ENCODE data around the gene LHX4.

The LHX4 gene

GRCh38 chr1:180256341-180257027 is 26.4 kb downstream of the LHX4 start (continued):
- no peak for TF ChIP-seq TSHZ2 (CRISPR knock-in tag; IDR thresholded peaks at IDR 0.05)

- TF ChIP-seq CREB5 (CRISPR knock-in tag; IDR thresholded peaks at IDR 0.05; ENCODE audit: low read depth) (no peak), ZNF8 (CRISPR knock-in tag; IDR thresholded peaks at IDR 0.05) (no peak), TCF4 (CRISPR knock-in tag; IDR thresholded peaks at IDR 0.05; ENCODE audit: borderline replicate concordance) (no peak), ZFP3 (CRISPR knock-in tag; IDR thresholded peaks at IDR 0.05) (no peak), POU6F1 (CRISPR knock-in tag; IDR thresholded peaks at IDR 0.05; ENCODE audit: borderline replicate concordance, low read depth) (no peak), ISL1 (CRISPR knock-in tag; IDR thresholded peaks at IDR 0.05) (no peak), CSRNP3 (CRISPR knock-in tag; IDR thresholded peaks at IDR 0.05) (no peak), GLIS3 (CRISPR knock-in tag; IDR thresholded peaks at IDR 0.05) (no peak), BACH2 (CRISPR knock-in tag; IDR thresholded peaks at IDR 0.05; ENCODE audit: borderline replicate concordance) (no peak), ZFP30 (CRISPR knock-in tag; IDR thresholded peaks at IDR 0.05) (no peak), ESRRG (CRISPR knock-in tag; IDR thresholded peaks at IDR 0.05) (no peak), OSR1 (CRISPR knock-in tag; IDR thresholded peaks at IDR 0.05) (no peak), TOX (CRISPR knock-in tag; IDR thresholded peaks at IDR 0.05; ENCODE audit: borderline replicate concordance) (no peak), ZNF70 (CRISPR knock-in tag; IDR thresholded peaks at IDR 0.05) (no peak), CSDC2 (CRISPR knock-in tag; IDR thresholded peaks at IDR 0.05) (no peak), ZNF565 (CRISPR knock-in tag; conservative IDR thresholded peaks at IDR 0.05; ENCODE audit: low read depth) (no peak), RARB (CRISPR knock-in tag; IDR thresholded peaks at IDR 0.05) (no peak), PPARA (CRISPR knock-in tag; IDR thresholded peaks at IDR 0.05; ENCODE audit: borderline replicate concordance) (no peak), ARNTL (CRISPR knock-in tag; IDR thresholded peaks at IDR 0.05; ENCODE audit: borderline replicate concordance, low read depth) (no peak)
- ATAC-seq: no peak
Observed at GRCh38 chr1:180257028-180257386, 26.9 kb downstream of the LHX4 start.

- no peak for ATAC-seq
- TF ChIP-seq RARB (CRISPR knock-in tag; IDR thresholded peaks at IDR 0.05) (no peak), PPARA (CRISPR knock-in tag; IDR thresholded peaks at IDR 0.05; ENCODE audit: borderline replicate concordance) (no peak), ZC3H10 (CRISPR knock-in tag; IDR thresholded peaks at IDR 0.05) (no peak), ESRRG (CRISPR knock-in tag; IDR thresholded peaks at IDR 0.05) (no peak)
Observed at GRCh38 chr1:180257486-180257885, 27.4 kb downstream of the LHX4 start.

GRCh38 chr1:180258290-180258689 is 28.2 kb downstream of the LHX4 start:
- no peak for ATAC-seq
- TF ChIP-seq ISL1 (CRISPR knock-in tag; IDR thresholded peaks at IDR 0.05): no peak
- TF ChIP-seq SNAI2 (CRISPR knock-in tag; IDR thresholded peaks at IDR 0.05): no peak
- no peak for TF ChIP-seq ZC3H10 (CRISPR knock-in tag; IDR thresholded peaks at IDR 0.05)
- TF ChIP-seq CSRNP3 (CRISPR knock-in tag; IDR thresholded peaks at IDR 0.05): no peak
- TF ChIP-seq POU6F1 (CRISPR knock-in tag; IDR thresholded peaks at IDR 0.05; ENCODE audit: borderline replicate concordance, low read depth): no peak
- TF ChIP-seq PPARA (CRISPR knock-in tag; IDR thresholded peaks at IDR 0.05; ENCODE audit: borderline replicate concordance): no peak
- TF ChIP-seq OSR1 (CRISPR knock-in tag; IDR thresholded peaks at IDR 0.05): no peak
- no peak for TF ChIP-seq ZNF565 (CRISPR knock-in tag; conservative IDR thresholded peaks at IDR 0.05; ENCODE audit: low read depth)
- no peak for TF ChIP-seq BACH2 (CRISPR knock-in tag; IDR thresholded peaks at IDR 0.05; ENCODE audit: borderline replicate concordance)
- TF ChIP-seq ESRRG (CRISPR knock-in tag; IDR thresholded peaks at IDR 0.05): no peak
- no peak for TF ChIP-seq CREB5 (CRISPR knock-in tag; IDR thresholded peaks at IDR 0.05; ENCODE audit: low read depth)
